Panc1 (cell line): Measurements from ENCODE around the gene BRD3OS.

Experiments used
- CTCF ChIP-seq: fragments of 450-650 bp; IDR thresholded peaks from 2 replicates; pipeline ENCODE4 v1.5.1; 2017; ENCODE audit warnings: mild to moderate bottlenecking
- REST ChIP-seq, 2 experiments: IDR thresholded peaks; 2 replicates each; pipeline ENCODE4 v1.6.1; 2011 to 2012; ENCODE audit warnings: low read depth in 2 of 2, control low read depth in 1 of 2, low read length in 1 of 2, mild to moderate bottlenecking in 1 of 2, moderate library complexity in 1 of 2; ENCODE audit not compliant: insufficient read depth in 1 of 2

DNA sequence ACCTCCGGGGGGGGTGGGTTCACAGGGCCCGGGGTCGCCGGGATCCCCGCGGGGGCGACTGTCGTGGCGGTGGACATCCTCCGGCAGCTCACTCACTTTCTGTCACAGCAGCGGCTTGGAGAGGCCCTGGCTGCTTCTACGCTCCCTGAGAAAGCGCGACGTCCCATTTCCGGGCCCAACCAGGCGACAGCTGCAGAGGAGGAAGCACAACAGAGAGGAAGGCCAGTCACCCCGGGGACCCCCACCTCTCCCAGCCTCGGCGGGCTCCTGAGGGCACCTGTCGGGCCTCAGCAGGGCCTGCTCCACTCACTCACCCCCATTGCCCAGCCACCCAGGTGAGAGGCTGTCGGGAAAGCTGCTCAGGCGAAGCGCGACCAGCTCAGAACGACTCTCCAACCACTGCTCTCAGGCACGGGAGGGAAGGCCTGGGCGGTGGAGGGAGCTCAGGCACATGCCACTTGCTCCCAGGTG is 28.2 kb downstream of the BRD3OS start:
- TF ChIP-seq CTCF = no peak
- no peak for TF ChIP-seq REST (IDR thresholded peaks at IDR 0.05; ENCODE audit: insufficient read depth in 1 of 2, low read depth in 2 of 2, low read length in 1 of 2)
